Measurements from ENCODE around the gene FREY1.

Gene FREY1

GRCh38 chr11:45941285-45941684 lies 34.2 kb upstream of the FREY1 start:
- H3K4me3 ChIP-seq (ENCODE audit: low read length), result no peak overlapping the region
- no peak overlapping the region for H3K27ac ChIP-seq (ENCODE audit: low read depth, low read length)
- H3F3A ChIP-seq (ENCODE audit: control insufficient read depth, insufficient read depth), result peaks cover 18% of the 10 kb centered on the region
- H3K79me2 ChIP-seq (ENCODE audit: control insufficient read depth, low read length), result no peaks in the 10 kb centered on the region
- H3K4me1 ChIP-seq (ENCODE audit: control insufficient read depth, low read length), result peaks cover 35% of the 10 kb centered on the region
- H3K4me2 ChIP-seq (ENCODE audit: low read length), result no peak overlapping the region
- TF ChIP-seq EZH2phosphoT487 (IDR thresholded peaks at IDR 0.05; ENCODE audit: borderline replicate concordance, low read length), result no peak
- no peak for TF ChIP-seq CTCF (IDR thresholded peaks at IDR 0.05; ENCODE audit: low read depth, low read length, poor library complexity, severe bottlenecking)
- no peaks in the 10 kb centered on the region for H3K9me3 ChIP-seq (ENCODE audit: control insufficient read depth, insufficient read depth, low read length)
- H3K27me3 ChIP-seq (ENCODE audit: control insufficient read depth, low read length), result no peaks in the 10 kb centered on the region
- H4K20me1 ChIP-seq (ENCODE audit: control insufficient read depth, insufficient read depth, low read depth, low read length), result no peaks in the 10 kb centered on the region
- no peaks in the 10 kb centered on the region for H3K9me2 ChIP-seq (replicated peaks; ENCODE audit: control insufficient read depth, low read length)
- peaks cover 11% of the 10 kb centered on the region for H3K36me3 ChIP-seq (ENCODE audit: control insufficient read depth, low read length)

GRCh38 chr11:45939836-45940235 lies 32.8 kb upstream of the FREY1 start:
- Histone ChIP-seq H3F3A (ENCODE audit: control insufficient read depth, insufficient read depth) (peaks cover 18% of the 10 kb centered on the region), H3K4me3 (ENCODE audit: low read length) (no peak overlapping the region), H3K4me1 (ENCODE audit: control insufficient read depth, low read length) (peaks cover 50% of the 10 kb centered on the region), H3K27ac (ENCODE audit: low read depth, low read length) (peak overlapping the region; percentile 89), H3K9me2 (replicated peaks; ENCODE audit: control insufficient read depth, low read length) (no peaks in the 10 kb centered on the region), H3K79me2 (ENCODE audit: control insufficient read depth, low read length) (no peaks in the 10 kb centered on the region), H3K36me3 (ENCODE audit: control insufficient read depth, low read length) (peaks cover 14% of the 10 kb centered on the region), H4K20me1 (ENCODE audit: control insufficient read depth, insufficient read depth, low read depth, low read length) (no peaks in the 10 kb centered on the region), H3K27me3 (ENCODE audit: control insufficient read depth, low read length) (no peaks in the 10 kb centered on the region), H3K4me2 (ENCODE audit: low read length) (peak overlapping the region; percentile 71), H3K9me3 (ENCODE audit: control insufficient read depth, insufficient read depth, low read length) (no peaks in the 10 kb centered on the region)
- TF ChIP-seq CTCF (IDR thresholded peaks at IDR 0.05; ENCODE audit: low read depth, low read length, poor library complexity, severe bottlenecking), result no peak
- no peak for TF ChIP-seq EZH2phosphoT487 (IDR thresholded peaks at IDR 0.05; ENCODE audit: borderline replicate concordance, low read length)

- peaks cover 29% of the 10 kb centered on the region for H3K36me3 ChIP-seq (ENCODE audit: control insufficient read depth, low read length)
- H3K4me1 ChIP-seq (ENCODE audit: control insufficient read depth, low read length), result peaks cover 69% of the 10 kb centered on the region
- H3K4me3 ChIP-seq (ENCODE audit: low read length), result peak overlapping the region; percentile 61
- TF ChIP-seq EZH2phosphoT487 (IDR thresholded peaks at IDR 0.05; ENCODE audit: borderline replicate concordance, low read length) (no peak), CTCF (IDR thresholded peaks at IDR 0.05; ENCODE audit: low read depth, low read length, poor library complexity, severe bottlenecking) (no peak)
- peaks cover 10% of the 10 kb centered on the region for H3K79me2 ChIP-seq (ENCODE audit: control insufficient read depth, low read length)
- H3K4me2 ChIP-seq (ENCODE audit: low read length), result peak overlapping the region; percentile 71
- H4K20me1 ChIP-seq (ENCODE audit: control insufficient read depth, insufficient read depth, low read depth, low read length), result no peaks in the 10 kb centered on the region
- no peaks in the 10 kb centered on the region for H3K9me3 ChIP-seq (ENCODE audit: control insufficient read depth, insufficient read depth, low read length)
- no peaks in the 10 kb centered on the region for H3K27me3 ChIP-seq (ENCODE audit: control insufficient read depth, low read length)
- H3K27ac ChIP-seq (ENCODE audit: low read depth, low read length), result peak overlapping the region; percentile 89
- H3K9me2 ChIP-seq (replicated peaks; ENCODE audit: control insufficient read depth, low read length), result no peaks in the 10 kb centered on the region
- peaks cover 22% of the 10 kb centered on the region for H3F3A ChIP-seq (ENCODE audit: control insufficient read depth, insufficient read depth)
Observed at GRCh38 chr11:45937916-45938315, 30.8 kb upstream of the FREY1 start.

Measured in DOHH2 (cell line).